Measurements from ENCODE around the gene FBXO48.

DNA sequence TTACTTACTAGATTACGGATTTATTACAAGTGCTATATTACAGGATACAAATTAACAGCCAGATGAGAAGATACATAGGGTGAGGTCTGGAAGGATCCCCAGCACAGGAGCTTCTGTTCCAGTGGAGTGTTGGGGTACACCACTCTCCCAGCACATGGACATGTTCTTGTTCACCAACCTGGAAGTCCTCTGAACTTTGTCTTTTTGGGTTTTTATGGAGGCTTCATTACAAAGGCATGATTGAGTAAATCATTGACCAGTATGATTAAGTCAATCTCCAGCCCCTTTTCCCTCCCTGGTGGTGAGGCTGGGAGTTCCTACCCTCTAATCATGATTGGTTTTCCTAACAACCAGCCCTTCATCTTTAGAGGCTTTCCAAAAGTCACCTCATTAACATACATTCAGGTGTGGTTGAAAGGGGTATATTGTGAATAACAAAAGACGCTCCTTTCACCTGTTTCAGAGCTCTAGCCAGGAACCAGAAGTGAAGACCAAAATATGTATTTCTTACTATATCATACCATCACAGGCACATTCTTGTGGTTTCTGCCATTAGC lies 38.6 kb upstream of the FBXO48 start:
- TF ChIP-seq, protein P1, sequence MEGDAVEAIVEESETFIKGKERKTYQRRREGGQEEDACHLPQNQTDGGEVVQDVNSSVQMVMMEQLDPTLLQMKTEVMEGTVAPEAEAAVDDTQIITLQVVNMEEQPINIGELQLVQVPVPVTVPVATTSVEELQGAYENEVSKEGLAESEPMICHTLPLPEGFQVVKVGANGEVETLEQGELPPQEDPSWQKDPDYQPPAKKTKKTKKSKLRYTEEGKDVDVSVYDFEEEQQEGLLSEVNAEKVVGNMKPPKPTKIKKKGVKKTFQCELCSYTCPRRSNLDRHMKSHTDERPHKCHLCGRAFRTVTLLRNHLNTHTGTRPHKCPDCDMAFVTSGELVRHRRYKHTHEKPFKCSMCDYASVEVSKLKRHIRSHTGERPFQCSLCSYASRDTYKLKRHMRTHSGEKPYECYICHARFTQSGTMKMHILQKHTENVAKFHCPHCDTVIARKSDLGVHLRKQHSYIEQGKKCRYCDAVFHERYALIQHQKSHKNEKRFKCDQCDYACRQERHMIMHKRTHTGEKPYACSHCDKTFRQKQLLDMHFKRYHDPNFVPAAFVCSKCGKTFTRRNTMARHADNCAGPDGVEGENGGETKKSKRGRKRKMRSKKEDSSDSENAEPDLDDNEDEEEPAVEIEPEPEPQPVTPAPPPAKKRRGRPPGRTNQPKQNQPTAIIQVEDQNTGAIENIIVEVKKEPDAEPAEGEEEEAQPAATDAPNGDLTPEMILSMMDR (IDR thresholded peaks at IDR 0.05) = no peak
- TF ChIP-seq POLR2A (IDR thresholded peaks at IDR 0.05) = no peak
- no peak for TF ChIP-seq POLR2AphosphoS5 (IDR thresholded peaks at IDR 0.05)
